GM21390 (cell line): Measurements from ENCODE around the gene PIK3AP1.
"Not testable (repeated sequence)": the region's sequence is repeated elsewhere in the genome, so short reads cannot be mapped to it uniquely, and the experiment has no call there.

ENCODE experiments used
- ATAC-seq: cut with Tn5 transposase; IDR thresholded peaks from one replicate; pipeline ENCODE4 v1.9.1; 2021; ENCODE audit not compliant: unreplicated experiment

The PIK3AP1 gene, protein sequence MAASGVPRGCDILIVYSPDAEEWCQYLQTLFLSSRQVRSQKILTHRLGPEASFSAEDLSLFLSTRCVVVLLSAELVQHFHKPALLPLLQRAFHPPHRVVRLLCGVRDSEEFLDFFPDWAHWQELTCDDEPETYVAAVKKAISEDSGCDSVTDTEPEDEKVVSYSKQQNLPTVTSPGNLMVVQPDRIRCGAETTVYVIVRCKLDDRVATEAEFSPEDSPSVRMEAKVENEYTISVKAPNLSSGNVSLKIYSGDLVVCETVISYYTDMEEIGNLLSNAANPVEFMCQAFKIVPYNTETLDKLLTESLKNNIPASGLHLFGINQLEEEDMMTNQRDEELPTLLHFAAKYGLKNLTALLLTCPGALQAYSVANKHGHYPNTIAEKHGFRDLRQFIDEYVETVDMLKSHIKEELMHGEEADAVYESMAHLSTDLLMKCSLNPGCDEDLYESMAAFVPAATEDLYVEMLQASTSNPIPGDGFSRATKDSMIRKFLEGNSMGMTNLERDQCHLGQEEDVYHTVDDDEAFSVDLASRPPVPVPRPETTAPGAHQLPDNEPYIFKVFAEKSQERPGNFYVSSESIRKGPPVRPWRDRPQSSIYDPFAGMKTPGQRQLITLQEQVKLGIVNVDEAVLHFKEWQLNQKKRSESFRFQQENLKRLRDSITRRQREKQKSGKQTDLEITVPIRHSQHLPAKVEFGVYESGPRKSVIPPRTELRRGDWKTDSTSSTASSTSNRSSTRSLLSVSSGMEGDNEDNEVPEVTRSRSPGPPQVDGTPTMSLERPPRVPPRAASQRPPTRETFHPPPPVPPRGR

DNA sequence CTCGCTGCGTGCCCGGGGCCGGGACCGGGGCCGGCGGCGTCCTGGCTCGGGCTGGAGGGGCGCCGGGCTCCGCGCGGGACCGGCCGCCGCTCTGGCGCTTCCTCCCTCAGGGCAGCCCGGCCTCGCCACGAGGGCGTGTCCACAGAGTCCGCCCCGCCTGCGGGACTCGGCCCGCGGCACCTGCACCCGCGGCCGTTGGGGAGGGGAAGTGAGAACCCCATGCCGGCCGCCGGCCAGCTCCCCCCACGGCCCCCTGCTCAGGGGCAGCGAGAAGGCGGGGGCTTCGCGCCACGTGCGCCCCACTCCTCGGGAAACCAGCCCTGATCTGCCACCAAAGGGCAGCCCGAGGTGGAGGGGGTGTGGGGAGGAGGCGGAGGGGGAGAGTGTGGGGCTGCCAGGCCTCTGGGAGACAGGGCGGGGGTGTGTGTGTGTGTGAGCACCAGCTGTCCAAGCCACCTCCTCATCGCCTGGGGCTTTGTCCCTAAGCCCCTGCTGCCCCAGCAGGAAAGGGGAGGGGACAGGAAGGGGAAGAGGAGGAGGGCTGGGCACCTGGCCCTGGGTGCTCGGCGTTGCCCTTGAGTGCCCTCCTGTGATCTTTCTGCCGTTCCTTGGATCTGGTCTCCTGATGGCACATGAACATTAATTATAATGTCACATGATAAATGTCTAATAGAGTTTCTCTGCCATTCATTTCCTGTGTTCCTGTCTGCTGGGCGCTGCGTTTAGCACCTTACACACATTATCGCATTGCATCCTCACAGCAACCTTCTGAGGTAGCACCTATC, at the start of gene PIK3AP1:
Gene PIK3AP1 (minus strand): TSS at position 93 of the 785 bp plus-strand sequence. CDS start 120 bp downstream, outside the sequence.
- peak; percentile 61 for ATAC-seq

DNA sequence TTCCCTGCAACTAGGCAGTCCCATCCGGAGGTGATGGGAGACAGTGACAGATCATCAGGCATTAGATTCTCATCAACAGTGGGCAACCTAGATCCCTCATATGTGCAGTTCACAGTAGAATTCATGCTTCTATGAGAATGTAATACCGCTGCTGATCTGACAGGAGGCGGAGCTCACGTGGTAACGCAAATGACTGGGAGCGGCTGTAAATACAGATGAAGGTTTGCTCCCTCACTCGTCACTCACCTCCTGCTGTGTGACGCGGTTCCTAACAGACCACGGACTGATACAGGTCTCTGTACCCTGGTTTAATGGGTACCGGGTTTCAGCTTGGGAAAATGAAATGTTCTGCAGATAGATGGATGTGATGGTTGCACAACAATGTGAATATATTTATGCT, 47.8 kb upstream of the PIK3AP1 start:
- ATAC-seq: no peak

DNA sequence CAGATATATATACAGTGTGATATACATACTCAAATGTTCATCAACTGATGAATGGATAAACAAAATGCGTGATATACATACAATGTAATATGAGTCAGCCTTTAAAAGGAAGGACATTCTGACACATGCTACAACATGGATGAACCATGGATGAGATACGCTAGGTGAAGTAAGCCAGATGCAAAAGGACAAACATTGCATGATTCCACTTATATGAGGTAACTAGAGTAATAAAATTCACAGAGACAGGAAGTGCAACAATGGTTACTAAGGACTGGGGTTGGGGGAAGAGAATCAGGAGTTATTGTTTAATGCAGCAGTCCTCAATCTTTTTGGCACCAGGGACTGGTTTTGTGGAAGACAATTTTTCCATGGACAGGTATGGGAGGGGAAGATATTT, 47.3 kb upstream of the PIK3AP1 start:
- no peak for ATAC-seq

DNA sequence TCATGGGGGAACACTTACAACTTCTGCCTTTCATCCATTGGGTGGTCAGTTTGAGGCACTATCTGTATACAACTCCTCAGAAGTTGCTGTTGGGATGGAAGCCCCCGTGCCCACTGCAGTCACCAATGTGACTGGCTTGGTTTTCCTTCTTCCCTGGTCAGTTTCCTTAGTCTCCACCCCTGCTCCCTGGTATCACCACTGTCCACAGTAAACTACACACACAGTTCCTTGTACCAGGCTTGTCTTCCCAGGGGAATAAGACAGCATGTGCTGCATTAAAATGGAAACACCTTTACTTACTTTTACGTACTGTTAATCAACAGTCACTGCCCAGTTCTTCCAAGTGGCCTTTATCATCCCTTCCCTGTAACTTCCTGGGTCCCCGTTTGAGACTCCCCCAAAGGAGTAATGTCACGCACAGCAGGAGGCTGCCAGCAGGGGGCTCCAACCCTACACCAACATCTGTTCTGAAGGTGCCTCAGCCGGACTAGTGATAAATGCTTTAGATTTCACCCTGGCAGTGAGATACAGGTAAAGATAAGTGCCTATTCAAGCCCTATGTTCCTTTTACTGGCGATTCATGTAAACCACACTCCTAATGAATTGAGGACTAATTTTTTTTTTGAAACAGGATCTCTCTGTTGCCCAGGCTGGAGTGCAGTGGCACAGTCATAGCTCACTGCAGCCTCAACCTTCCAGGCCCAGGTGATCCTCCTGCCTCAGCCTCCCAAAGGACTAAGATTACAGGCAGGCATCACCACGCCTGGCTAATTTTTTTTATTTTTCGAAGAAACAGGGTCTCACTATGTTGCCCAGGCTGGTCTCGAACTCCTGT, 45.3 kb upstream of the PIK3AP1 start:
- ATAC-seq: no peak

DNA sequence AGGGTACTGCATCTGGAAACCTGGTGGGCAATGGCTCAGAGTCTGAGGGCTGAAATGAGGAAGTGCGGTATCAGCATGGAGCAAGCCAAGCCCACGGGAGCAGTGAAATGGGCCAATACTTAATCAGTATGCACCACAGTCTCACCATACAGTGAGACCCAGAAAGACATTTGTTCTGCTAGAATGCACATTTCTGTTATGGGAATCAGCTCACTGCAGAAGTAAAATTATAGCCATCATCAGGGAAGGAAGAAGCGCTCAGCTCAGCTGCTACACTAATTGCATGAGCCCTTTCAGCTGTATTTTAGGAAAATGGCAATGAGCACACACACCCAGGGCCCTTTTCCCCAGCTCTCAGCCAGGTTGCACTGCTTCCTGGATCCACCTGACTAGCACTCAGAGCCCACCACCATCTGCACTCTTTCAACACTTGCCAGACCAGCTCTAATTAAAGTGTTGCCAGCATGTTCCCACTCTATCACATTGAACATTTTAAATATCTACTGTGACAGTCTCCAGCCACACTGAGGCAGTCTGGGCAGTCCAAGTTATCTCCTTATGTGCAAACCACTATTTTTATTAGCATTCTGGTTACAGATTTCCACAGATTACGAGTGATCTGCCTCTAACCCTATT, 44.2 kb upstream of the PIK3AP1 start:
- ATAC-seq: no peak

DNA sequence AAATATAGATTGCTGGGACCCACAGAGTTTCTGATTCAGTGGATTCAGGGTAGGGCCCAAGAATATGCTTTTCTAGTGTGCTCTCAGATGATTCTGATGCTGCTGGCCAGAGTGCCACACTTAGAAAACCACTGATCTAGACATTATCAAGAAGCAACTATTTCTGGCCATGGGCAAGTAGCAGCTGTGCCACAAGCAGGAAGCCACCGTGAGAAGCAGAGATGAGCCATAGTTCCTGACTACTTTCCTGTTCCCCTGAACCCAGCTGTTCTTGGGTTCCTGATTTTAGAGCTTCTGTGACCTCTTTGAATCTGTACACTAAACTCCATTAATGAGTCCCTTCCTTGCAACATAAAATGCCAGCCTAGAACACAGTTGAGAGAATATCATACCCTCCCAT, 38.1 kb upstream of the PIK3AP1 start:
- peak; percentile 92 for ATAC-seq

DNA sequence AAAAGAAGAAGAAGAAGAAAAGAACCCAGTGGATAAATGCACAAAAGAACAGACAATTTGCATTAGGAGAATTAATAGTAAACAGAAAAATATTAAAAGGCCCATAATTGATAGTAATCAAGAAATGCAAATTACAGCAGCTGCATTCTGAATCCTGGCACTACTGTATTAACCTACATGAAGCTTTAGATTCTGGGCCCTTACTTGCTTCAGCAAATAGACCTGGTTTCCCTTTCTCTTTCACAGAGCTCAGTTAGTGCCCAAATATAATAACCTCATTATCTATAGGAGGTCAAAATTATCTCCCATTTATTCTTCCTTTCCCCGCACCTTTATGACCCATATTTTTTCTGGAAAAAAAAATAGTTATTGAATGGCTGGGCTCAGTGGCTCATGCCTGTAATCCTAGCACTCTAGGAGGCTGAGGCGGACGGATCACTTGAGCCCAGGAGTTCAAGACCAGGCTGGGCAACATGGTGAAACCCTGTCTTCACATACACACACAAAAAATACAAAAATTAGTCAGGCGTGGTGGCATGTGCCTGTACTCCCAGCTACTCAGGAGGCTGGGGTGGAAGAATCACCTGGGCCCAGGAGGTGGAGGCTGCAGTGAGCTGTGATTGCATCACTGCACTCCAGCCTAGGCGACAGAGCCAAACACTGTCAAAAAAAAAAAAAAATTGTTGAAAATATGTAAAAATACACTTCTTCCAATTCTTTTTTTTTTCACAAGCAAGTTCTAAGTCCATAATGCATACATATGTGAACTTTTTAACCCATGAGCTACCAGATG, 36.0 kb upstream of the PIK3AP1 start:
- ATAC-seq: no peak

DNA sequence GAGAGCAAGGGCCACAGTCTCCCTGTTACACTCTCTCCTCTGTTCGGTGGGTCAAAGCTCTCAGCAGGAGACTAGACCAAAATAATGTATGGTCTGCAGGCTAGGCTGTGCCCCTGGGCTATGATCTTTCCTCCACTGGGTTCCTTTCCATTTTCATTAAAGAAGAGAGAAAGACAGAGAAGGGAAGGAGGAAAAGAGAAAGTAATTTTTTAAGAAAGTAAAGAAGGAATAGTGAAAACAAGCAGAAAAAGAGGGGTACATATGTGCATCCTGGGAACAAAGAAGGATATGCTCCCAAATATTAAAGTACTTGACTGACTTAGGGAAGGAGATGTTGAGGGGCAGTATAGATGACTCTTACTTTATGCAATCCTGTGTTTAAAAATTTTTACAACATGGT, 33.6 kb upstream of the PIK3AP1 start:
- no peak for ATAC-seq

DNA sequence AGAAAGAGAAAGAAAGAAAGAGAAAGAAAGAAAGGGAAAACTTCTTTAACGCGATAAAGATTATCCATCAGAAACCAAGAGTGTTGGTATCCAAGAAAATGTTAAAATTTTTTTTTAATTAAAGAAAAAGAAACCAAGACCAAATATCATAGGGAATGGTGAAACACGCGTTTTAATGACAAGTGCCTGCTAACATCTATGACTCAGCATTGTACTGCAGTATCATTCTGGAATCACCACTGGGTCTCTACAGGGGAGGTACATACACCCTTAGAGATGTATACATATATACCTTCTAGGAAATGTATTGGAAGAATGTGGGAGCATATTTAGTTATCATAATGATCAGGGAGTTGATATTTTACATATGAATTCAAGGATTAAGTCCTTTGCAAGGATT, 32.1 kb upstream of the PIK3AP1 start:
- no peak for ATAC-seq

DNA sequence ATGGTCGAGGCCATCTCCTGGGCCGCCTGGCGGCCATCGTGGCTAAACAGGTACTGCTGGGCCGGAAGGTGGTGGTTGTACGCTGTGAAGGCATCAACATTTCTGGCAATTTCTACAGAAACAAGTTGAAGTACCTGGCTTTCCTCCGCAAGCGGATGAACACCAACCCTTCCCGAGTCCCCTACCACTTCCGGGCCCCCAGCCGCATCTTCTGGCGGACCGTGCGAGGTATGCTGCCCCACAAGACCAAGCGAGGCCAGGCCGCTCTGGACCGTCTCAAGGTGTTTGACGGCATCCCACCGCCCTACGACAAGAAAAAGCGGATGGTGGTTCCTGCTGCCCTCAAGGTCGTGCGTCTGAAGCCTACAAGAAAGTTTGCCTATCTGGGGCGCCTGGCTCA, 30.0 kb upstream of the PIK3AP1 start:
- not testable (repeated sequence) for ATAC-seq

DNA sequence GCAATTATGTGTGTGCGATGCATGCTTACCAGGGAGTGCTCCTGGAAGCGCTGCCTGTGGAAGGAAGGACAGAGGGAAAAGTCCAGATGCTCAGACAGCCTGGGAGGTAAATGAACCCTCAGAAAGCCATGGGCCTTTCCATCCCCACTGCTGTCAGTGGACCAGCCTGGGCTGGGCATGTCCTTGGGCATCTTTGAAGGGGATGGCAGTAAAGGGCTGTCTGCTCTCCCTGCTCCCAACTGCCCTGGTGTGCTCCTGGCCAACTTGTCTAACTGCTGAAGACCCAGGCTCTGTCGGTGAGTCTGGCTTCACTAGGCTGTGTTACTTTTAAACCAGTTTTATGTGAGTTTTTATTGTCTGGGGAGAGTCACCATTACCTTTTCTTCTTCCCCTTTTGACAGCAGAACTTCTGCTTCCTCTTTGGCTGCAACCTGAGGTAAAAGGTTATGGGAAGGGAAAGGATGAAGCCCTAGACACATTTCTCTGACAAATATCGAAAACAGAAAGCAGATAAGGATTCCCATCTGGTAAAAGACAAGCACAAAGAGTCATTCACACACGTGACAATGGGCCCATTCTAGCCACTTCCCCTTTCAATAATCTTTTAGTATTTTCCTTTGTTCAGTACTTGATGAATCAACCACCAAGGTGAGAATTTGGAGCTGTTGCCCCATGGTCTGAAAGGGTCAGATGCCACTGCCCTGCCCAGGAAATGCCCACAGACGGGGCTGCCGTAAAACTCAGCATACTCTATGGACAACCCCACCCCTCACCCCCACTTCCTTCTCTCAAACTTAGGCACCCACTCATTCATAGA, 27.6 kb upstream of the PIK3AP1 start:
- peak; percentile 84 for ATAC-seq

DNA sequence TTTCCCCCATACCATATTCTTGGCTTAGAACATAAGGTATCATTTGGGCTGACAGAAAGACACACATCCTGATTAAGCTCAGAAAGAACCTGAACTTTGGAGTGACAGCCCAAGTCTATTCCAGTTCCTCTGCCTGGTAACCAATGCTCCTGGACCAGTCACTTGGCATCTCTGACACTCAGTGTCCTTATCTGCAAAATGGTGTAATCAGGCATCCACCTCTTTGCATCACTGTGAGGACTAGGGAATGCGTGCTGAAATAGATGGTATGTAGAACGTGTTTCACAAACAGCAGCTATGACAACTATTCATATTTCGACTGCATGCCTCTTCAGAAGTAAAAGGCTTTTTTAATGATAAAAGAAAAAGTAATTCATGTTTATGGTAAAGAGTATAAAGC, 26.2 kb upstream of the PIK3AP1 start:
- no peak for ATAC-seq

DNA sequence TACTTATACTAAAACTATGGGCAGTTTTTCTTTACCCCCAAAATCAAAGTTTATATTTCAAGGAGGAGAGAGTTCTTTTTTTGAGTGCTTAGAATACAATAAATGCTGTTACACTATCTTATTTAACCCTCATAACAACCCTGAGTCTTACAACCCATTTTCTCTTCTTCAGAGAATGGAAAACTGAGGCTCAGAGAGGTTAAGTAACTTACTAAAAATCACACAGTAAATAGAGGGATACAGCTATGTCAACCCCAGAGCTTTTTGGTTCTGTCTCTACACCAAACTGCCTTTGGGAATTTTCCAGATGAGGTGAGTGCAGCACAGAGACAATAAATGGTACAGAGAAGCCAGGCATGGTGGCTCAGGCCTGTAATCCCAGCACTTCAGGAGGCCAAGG, 25.6 kb upstream of the PIK3AP1 start:
- ATAC-seq: no peak

DNA sequence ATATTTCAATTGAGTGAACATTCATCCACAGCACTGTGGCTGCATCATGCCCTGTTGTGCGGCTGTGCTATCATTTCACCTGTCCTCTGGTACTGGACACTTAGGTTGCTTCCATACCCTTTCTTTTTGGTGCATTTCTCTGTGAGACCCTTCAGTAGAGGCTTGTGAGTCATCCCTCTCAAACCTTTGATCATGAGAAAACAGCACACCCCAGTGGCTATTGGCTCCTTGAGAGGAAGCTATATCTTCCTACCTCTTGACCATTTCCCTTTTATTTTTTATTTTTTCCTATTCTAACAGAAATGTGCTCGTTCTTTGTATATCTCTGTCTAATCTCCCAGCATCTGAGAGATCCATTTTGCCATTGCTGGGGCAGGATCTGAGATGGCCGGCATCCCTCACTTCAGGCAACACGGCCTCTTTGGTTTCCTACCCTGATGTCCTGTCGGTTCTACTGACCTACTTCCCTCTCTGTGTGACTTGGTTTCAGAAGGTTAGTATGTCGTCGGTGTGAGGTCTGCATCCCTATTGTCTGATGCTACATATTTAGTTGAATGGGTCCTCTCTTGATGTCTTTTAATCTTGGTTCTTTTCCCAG, 23.8 kb upstream of the PIK3AP1 start:
- no peak for ATAC-seq

DNA sequence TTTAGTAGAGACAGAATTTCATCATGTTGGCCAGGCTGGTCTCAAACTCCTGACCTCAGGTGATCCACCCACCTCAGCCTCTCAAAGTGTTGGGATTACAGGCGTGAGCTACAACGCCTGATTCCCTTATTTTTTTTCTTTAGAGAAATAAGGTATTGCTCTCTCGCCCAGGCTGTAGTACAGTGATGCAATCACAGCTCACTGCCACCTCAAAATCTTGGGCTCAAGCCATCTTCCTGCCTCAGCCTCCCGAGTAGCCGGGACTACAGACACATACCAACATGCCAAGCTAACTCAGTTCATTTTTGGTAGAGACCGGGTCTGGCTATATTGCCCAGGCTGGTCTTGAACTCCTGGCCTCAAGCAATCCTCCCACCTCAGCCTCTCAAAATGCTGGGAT, 21.2 kb upstream of the PIK3AP1 start:
- not testable (repeated sequence) for ATAC-seq

DNA sequence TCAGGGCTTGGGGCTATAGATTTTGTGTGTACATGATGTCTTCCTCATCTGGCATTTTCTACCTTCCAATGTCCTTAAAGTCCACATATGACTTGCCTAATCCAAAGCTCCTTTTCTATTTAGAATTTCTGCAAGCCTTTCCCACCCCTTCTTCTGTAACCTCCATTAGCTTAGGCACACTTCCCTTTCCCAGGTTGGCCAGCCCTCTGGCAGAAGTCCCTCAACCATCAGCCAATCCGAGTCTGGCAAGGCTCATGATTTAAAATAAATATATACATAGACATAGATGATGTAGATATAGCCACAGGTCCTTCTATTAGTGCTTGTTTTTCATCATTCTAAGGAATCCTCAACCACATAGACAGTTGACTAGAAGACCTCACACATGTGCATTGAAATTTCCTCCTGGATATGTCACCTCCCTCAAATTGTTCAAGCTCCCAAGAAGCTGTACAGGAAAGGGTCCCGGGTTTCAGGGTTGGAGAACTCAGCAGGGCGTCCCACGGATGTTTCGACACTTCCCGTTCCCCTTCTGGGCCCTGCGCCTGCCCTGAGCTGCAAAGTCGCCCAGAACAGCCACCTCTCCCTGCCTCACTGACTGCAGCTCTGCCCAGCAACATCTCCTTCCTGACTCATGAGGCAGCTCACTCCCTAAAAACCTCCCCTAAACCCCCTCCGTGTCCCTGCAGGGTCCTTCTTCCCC, 20.4 kb upstream of the PIK3AP1 start:
- no peak for ATAC-seq

DNA sequence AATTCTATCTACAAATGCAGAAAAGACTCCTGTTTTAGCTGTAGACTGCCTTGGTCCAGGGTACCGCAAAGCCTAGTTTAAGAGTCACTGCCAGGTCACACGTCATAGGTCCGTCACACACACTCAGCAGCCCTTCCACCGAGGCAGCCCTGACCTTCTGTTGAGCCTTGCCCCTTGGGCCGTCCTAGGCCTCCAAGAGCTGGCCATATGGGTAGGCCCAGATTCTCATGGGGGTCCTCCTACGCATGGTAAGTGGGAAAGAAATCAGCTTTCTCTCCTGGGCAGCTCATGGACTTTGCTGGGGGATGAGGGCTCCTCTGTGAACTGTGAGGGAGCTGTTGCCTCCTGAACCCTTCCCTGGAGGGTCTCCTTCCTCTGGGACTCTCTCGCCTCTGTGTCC, 19.8 kb upstream of the PIK3AP1 start:
- ATAC-seq: no peak
